ENCODE data around the gene PEX1.
"Not testable (repeated sequence)": the region's sequence is repeated elsewhere in the genome, so short reads cannot be mapped to it uniquely, and the experiment has no call there.

PEX1 gene

GRCh38 chr7:92528188-92528957, at the start of gene PEX1, which contains the start of gene RBM48:
TSS of gene PEX1 (minus strand) at chr7:92528520. CDS start at chr7:92528435, 85 bp downstream.
TSS of gene RBM48 (plus strand) at chr7:92528795. CDS start at chr7:92528814, 19 bp downstream.
- peak; percentile 93 for DNase-seq

- DNase-seq = no peak
Observed at GRCh38 chr7:92576296-92576695, 48.0 kb upstream of the PEX1 start.

GRCh38 chr7:92569137-92569536, 40.8 kb upstream of the PEX1 start:
- no peak for DNase-seq

- no peak for DNase-seq
Observed at GRCh38 chr7:92567460-92567859, 39.1 kb upstream of the PEX1 start.

DNA sequence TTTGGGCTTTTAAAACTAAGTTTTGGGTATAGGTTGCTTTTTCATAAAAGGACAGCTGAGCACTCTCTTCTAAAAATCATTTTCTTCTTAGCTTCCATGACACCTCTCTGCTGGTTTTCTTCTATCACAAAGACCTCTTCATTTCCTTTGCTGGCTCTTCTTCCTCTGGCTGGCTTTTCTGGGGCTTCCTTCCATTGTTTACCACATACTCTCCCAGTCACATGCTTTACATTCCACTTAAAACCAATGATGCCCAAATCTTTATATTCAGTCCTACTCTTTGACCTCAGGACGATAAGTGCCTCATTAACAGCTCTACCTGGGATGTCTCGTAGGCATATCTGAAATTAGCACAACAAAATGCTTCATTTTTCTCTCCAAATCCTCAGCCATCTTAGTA, 35.0 kb upstream of the PEX1 start:
- DNase-seq = no peak

DNA sequence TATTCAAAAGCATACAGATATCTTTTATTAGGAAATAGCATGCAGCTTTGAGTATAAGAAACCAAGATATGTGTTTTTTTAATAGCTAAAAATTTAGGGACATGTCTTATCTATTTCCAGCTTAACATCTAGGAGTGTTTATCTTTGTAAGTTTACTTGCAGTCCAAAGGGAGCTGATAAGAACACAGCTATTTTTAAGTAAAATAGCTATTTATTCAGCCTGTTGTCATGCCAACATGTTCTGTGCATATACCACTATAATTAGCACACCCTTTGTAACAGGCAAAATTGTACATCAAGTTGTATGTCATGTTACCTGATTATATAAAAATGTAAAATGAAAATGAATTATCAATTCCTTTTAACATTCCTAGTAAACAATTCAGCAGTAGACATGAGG, 32.3 kb upstream of the PEX1 start:
- DNase-seq = no peak

DNA sequence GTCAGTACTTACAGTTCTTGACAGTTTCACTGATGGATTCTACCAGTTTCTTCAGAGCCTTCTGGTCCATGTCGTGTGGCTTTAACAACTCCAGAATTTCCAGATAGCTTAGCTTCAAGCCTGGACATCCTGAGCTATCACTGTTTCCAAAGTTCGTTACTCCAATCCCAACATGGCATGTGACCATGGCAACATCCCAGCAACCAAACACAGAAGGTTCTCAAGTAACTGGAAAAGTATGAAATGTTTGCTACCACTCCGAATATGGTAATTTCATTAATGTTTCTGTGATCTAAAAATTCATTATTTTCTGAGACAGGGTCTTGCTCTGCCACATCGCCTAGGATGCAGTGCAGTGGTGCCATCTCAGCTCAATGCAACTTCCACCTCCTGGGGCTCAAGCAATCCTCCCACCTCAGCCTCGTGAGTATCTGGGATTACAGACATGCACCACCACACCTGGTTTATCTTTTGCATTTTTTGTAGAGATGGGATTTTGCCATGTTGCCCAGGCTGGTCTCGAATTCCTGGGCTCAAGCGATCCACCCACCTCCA, 29.6 kb upstream of the PEX1 start:
- no peak for DNase-seq

GRCh38 chr7:92557249-92557648, 28.9 kb upstream of the PEX1 start:
- DNase-seq = no peak

DNA sequence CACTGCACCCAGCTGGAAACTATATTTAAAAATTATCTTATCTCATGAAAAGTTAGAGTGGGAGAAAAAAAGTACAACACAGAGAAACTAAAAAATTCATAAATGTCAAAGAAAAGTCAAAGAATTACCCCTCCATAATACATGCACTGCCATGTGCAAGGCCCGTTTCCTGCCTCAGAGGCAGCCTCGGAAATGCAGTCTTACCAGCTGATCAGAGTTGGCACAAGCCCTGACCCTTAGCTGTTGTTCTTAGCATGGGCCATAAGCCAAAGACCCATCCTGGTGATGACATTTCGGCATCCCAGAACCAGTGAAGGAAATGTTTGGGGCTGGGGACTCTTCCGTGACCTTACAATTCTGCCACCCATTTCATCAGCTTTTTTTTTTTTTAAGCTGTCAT, 21.9 kb upstream of the PEX1 start:
- no peak for DNase-seq

GRCh38 chr7:92547579-92547978, 19.3 kb upstream of the PEX1 start:
- DNase-seq = no peak

GRCh38 chr7:92546856-92547497, 18.7 kb upstream of the PEX1 start:
- no peak for DNase-seq

- DNase-seq = not testable (repeated sequence)
Observed at GRCh38 chr7:92545116-92545515, 16.8 kb upstream of the PEX1 start.

GRCh38 chr7:92543542-92543941, 15.2 kb upstream of the PEX1 start:
- DNase-seq = not testable (repeated sequence)

- no peak for DNase-seq
Observed at GRCh38 chr7:92534572-92534971, 6.3 kb upstream of the PEX1 start.

DNA sequence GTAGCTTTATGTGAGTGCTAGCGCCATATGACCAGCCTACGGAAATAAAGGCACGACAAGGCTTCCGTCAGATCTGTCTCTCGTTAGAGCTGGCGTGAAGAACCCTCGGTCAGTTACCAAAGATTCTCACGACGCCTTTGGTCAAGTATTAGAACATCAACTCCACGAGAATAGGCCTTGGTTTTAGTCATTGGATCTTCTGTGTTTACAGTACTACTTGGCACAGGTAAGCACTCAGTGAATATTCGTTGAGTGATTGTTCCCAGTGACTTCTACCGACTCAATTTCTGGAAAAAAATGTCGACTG, 591 bp upstream of the PEX1 start:
- no peak for DNase-seq

GRCh38 chr7:92527300-92528187, 776 bp downstream of the PEX1 start:
- peak; percentile 49 for DNase-seq

GRCh38 chr7:92523110-92523509, 5.2 kb downstream of the PEX1 start:
- DNase-seq = no peak

DNA sequence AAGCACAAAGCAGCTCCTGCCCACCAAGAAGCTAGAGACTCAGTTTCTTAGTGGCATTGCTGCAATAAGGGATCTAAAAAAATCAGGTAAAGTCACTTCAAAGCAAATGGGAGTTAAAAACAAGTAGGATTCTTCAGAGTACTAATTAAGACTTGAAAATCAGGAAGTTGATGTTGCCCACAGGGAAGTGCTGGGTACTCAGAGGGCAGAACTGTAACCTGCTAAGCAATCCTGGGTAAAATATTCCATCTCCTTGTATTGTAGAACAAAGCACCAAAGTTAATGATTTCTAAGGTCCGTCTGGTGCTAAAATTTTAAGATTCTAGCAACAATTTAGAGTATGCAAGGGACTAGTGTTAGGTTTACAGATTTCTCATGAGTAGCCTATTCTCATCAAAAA, 8.3 kb downstream of the PEX1 start:
- no peak for DNase-seq

- no peak for DNase-seq
Observed at GRCh38 chr7:92517631-92518030, 10.7 kb downstream of the PEX1 start.

- DNase-seq = no peak
Observed at GRCh38 chr7:92513167-92513902, 15.0 kb downstream of the PEX1 start.

- no peak for DNase-seq
Observed at GRCh38 chr7:92508946-92509345, 19.4 kb downstream of the PEX1 start.

DNA sequence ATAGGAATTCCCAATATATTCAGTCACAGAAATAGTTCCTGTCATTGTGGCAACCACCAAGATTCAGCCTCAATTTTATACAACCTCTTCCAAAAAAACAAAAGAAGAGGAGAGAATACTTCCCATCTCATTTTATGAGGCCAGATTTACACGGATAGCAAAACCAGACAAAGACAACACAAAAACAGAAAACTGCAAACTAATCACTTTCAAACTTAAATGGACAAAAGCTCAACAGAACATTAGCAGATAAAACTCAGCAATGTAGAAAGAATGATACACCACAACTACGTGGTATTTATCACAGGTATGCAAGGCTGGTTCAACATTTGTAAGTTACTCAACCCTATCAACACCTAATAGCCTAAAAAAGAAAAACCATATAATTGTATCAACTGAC, 22.0 kb downstream of the PEX1 start:
- DNase-seq = no peak

DNA sequence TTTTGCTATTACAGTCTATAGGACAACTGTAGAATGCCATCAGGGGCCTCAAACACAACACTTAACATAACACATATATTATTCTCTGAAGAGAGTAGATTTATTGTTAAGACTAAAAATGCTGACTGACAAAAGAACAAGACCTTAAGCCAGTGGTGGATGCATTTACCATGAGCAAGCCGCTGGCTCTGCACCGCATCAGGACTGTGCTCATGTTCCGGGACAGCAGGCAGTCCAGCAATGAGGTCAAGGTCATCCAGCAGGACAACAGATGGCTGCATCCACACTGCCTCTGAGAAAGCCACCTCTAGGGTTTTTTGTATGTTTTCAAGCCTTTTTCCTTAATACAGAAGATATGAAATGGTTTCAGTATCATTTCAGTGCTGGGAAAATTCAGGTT, 23.8 kb downstream of the PEX1 start:
- no peak for DNase-seq

All from activated CD4-positive, alpha-beta T cell treated with anti-CD3 and anti-CD28 coated beads, Interleukin-2, amount 50 U/mL, for 1 hour (primary cell).